T-helper 9 cell (primary cell): Measurements from ENCODE around the gene ESRRG.
"Not testable (repeated sequence)": the region's sequence is repeated elsewhere in the genome, so short reads cannot be mapped to it uniquely, and the experiment has no call there.

Source experiments
- DNase-seq: peaks from one replicate; pipeline ENCODE4 v3.0.0-alpha.2; 2020

Gene ESRRG

GRCh38 chr1:216704065-216704464, 19.2 kb downstream of the ESRRG start:
- not testable (repeated sequence) for DNase-seq

GRCh38 chr1:216702170-216702569, 21.1 kb downstream of the ESRRG start:
- DNase-seq = no peak

GRCh38 chr1:216700779-216701178, 22.4 kb downstream of the ESRRG start:
- no peak for DNase-seq

- DNase-seq = no peak
These were observed 31.5 kb downstream of the ESRRG start for GRCh38 chr1:216691710-216692109.

- no peak for DNase-seq
These were observed 32.6 kb downstream of the ESRRG start for GRCh38 chr1:216690603-216691002.

GRCh38 chr1:216688127-216688657, 35.0 kb downstream of the ESRRG start:
- DNase-seq = no peak

- no peak for DNase-seq
These were observed 36.1 kb downstream of the ESRRG start for GRCh38 chr1:216686860-216687766.

- DNase-seq = no peak
These were observed 40.5 kb downstream of the ESRRG start for GRCh38 chr1:216682752-216683151.

- DNase-seq = no peak
These were observed 44.1 kb downstream of the ESRRG start for GRCh38 chr1:216679108-216679507.

- DNase-seq = no peak
These were observed 52.9 kb downstream of the ESRRG start for GRCh38 chr1:216670118-216670883.

- DNase-seq = no peak
These were observed 56.8 kb downstream of the ESRRG start for GRCh38 chr1:216666441-216666840.

GRCh38 chr1:216665856-216666255, 57.4 kb downstream of the ESRRG start:
- no peak for DNase-seq

- DNase-seq = no peak
These were observed 57.8 kb downstream of the ESRRG start for GRCh38 chr1:216665406-216665805.

- DNase-seq = no peak
These were observed 60.5 kb downstream of the ESRRG start for GRCh38 chr1:216662681-216663080.

- no peak for DNase-seq
These were observed 62.7 kb downstream of the ESRRG start for GRCh38 chr1:216660561-216660960.

GRCh38 chr1:216653001-216653400, 70.2 kb downstream of the ESRRG start:
- DNase-seq = no peak

GRCh38 chr1:216651826-216652418, 71.3 kb downstream of the ESRRG start:
- DNase-seq = no peak

GRCh38 chr1:216643176-216643575, 80.1 kb downstream of the ESRRG start:
- no peak for DNase-seq

GRCh38 chr1:216641669-216642460, 81.4 kb downstream of the ESRRG start:
- DNase-seq = no peak

- DNase-seq = no peak
These were observed 83.1 kb downstream of the ESRRG start for GRCh38 chr1:216640100-216640499.

- no peak for DNase-seq
These were observed 90.2 kb downstream of the ESRRG start for GRCh38 chr1:216632980-216633379.

GRCh38 chr1:216630532-216630931, 92.7 kb downstream of the ESRRG start:
- DNase-seq = no peak
